Stimulated activated CD8-positive, alpha-beta memory T cell treated with anti-CD3 and anti-CD28 coated beads, Interleukin-4, amount 100 ng/mL, for 1 hour (primary cell): ENCODE data around the gene NARF.
A peak's percentile ranks its signal among the peaks of the same experiment; 100 is the strongest.
"Not testable (repeated sequence)": the region's sequence is repeated elsewhere in the genome, so short reads cannot be mapped to it uniquely, and the experiment has no call there.

ENCODE experiments used
- DNase-seq, 2 donors: peaks; one replicate each; pipeline ENCODE4 v3.0.0-alpha.2; 2020; ENCODE audit warnings: low read depth in 2 of 2, low spot score in 1 of 2

Gene NARF

GRCh38 chr17:82446124-82446523 lies 12.4 kb upstream of the NARF start:
- no peak for DNase-seq

- DNase-seq = no peak
Observed at GRCh38 chr17:82446649-82447048, 11.9 kb upstream of the NARF start.

GRCh38 chr17:82447876-82448275 lies 10.7 kb upstream of the NARF start:
- no peak for DNase-seq

- peak; percentile 40 to 51 for DNase-seq
Observed at GRCh38 chr17:82449131-82449882, 9.2 kb upstream of the NARF start.

GRCh38 chr17:82449883-82450356 lies 8.6 kb upstream of the NARF start:
- peak in 1 of 2 donors; percentile 15 for DNase-seq

GRCh38 chr17:82450357-82451106 lies 8.0 kb upstream of the NARF start, which contains the start of gene CYBC1:
TSS of gene CYBC1 (minus strand) at chr17:82450752. CDS start at chr17:82449254, 1,498 bp downstream.
- DNase-seq = peak; percentile 86 to 89

- DNase-seq = no peak
Observed at GRCh38 chr17:82452162-82452561, 6.4 kb upstream of the NARF start.

GRCh38 chr17:82453151-82453550 lies 5.4 kb upstream of the NARF start:
- not testable (repeated sequence) for DNase-seq

GRCh38 chr17:82453706-82454105 lies 4.8 kb upstream of the NARF start:
- DNase-seq = not testable (repeated sequence)

- no peak for DNase-seq
Observed at GRCh38 chr17:82457073-82457928, 1.2 kb upstream of the NARF start.

GRCh38 chr17:82457929-82458178 lies 687 bp upstream of the NARF start:
- no peak for DNase-seq

- DNase-seq = no peak
Observed at GRCh38 chr17:82458885-82459424, 414 bp downstream of the NARF start.

GRCh38 chr17:82459936-82460335 lies 1.4 kb downstream of the NARF start:
- DNase-seq = not testable (repeated sequence)

GRCh38 chr17:82461827-82462524 lies 3.4 kb downstream of the NARF start:
- DNase-seq = no peak

- DNase-seq = no peak
Observed at GRCh38 chr17:82463391-82463790, 4.8 kb downstream of the NARF start.

GRCh38 chr17:82463925-82464566 lies 5.5 kb downstream of the NARF start:
- no peak for DNase-seq

GRCh38 chr17:82464567-82464929 lies 6.0 kb downstream of the NARF start:
- no peak for DNase-seq

GRCh38 chr17:82465023-82465603 lies 6.6 kb downstream of the NARF start:
- no peak for DNase-seq

- no peak for DNase-seq
Observed at GRCh38 chr17:82468692-82469091, 10.2 kb downstream of the NARF start.

GRCh38 chr17:82470065-82470464 lies 11.5 kb downstream of the NARF start:
- no peak for DNase-seq
